Esophagus squamous epithelium (tissue), 5 donors: ENCODE data around the gene STARD13. TPM values are rescaled to one million over a fixed set of nuclear protein-coding genes. Genes with fewer than 3 reads are reported as not detected.

Source experiments
- DNase-seq: peaks from one replicate; lab custom pipeline; 2025; lab: John Stamatoyannopoulos, UW
- H3K27ac ChIP-seq, 4 donors: fragments of 200-600 bp; sonication (generic); one replicate each; pipeline ENCODE4 v1.5.1; 2016 to 2019; ENCODE audit warnings: mild to moderate bottlenecking in 1 of 4
- H3K27me3 ChIP-seq, 4 donors: fragments of 200-600 bp; sonication (generic); 1 replicate in 3 of 4; 2 replicates in 1 of 4; pipeline versions ENCODE4 v1.5.1 to v1.6.0; 2017 to 2021; ENCODE audit warnings: antibody characterized with exemption in 1 of 4
- H3K36me3 ChIP-seq, 3 donors: fragments of 200-600 bp; sonication (generic); one replicate each; pipeline ENCODE4 v1.5.1; 2016 to 2019
- H3K4me1 ChIP-seq, 3 donors: fragments of 200-600 bp; sonication (generic); one replicate each; pipeline ENCODE4 v1.5.1; 2017 to 2019
- H3K4me3 ChIP-seq, 4 donors: fragments of 200-600 bp; sonication (generic); 1 replicate in 3 of 4; 2 replicates in 1 of 4; pipeline ENCODE4 v1.5.1; 2016 to 2019; ENCODE audit warnings: mild to moderate bottlenecking in 2 of 4, moderate library complexity in 1 of 4
- H3K9me3 ChIP-seq, 3 donors: fragments of 200-600 bp; sonication (generic); one replicate each; pipeline ENCODE4 v1.5.1; 2016 to 2019
- CTCF ChIP-seq, 6 experiments: fragments of 450-650 bp in 4 of 6; fragments of 200-600 bp in 2 of 6; sonication (generic) in 2 of 6; IDR thresholded peaks; one replicate each; pipeline ENCODE4 v1.5.1; 2016 to 2019; ENCODE audit warnings: antibody characterized with exemption in 6 of 6, mild to moderate bottlenecking in 4 of 6, moderate library complexity in 4 of 6
- POLR2A ChIP-seq, 4 donors: fragments of 450-650 bp; IDR thresholded peaks; one replicate each; pipeline ENCODE4 v1.6.1; 2017; ENCODE audit warnings: antibody characterized with exemption in 4 of 4, mild to moderate bottlenecking in 4 of 4, moderate library complexity in 3 of 4
- WGBS, 2 donors: methylation state at CpG; one replicate each; pipeline ENCODE4 v1.1.5; 2018; 5-methylcytosine and 5-hydroxymethylcytosine counted together
- intact Hi-C: fragments of 100-400 bp; cut with DNase I; formaldehyde crosslinking; loops from one replicate; pipeline ENCODE4 v1.15.0; 2022
- total RNA-seq, 4 donors: library from RNA; depleted of rRNA; stranded (reverse); fragments of >200 nt; gene quantifications; one replicate each; pipeline ENCODE4 v1.1.0, GENCODE V29; 2016
- donor health status: DM: yes; HTN: yes; CAD: no.

The STARD13 gene
- total RNA-seq, 4 donors from 2014 or later: 1.3 to 18.7 (median 4.4) TPM

GRCh38 chr13:33135097-33135496, 150.5 kb downstream of the STARD13 start:
- intact Hi-C loops: no loop called here
- Histone ChIP-seq H3K27ac (no peak overlapping the region), H3K27me3 (no peaks in the 10 kb centered on the region), H3K4me1 (peaks cover 0 to 28% (median 0%) of the 10 kb centered on the region in 3 donors), H3K9me3 (no peaks in the 10 kb centered on the region), H3K4me3 (no peak overlapping the region), H3K36me3 (peaks cover 0 to 7% (median 0%) of the 10 kb centered on the region in 3 donors)
- no peak for DNase-seq
- 89 to 92% methylated on average over 1 of the region's 1 CpG for WGBS, 2 donors
- TF ChIP-seq CTCF (IDR thresholded peaks at IDR 0.05): no peak
- TF ChIP-seq POLR2A (IDR thresholded peaks at IDR 0.05): no peak

GRCh38 chr13:33134213-33134612, 151.3 kb downstream of the STARD13 start:
- no peak for TF ChIP-seq CTCF (IDR thresholded peaks at IDR 0.05)
- TF ChIP-seq POLR2A (IDR thresholded peaks at IDR 0.05): no peak
- peaks cover 0 to 19% (median 0%) of the 10 kb centered on the region in 3 donors for H3K4me1 ChIP-seq

GRCh38 chr13:33132644-33133440, 152.7 kb downstream of the STARD13 start:
- intact Hi-C loops: no loop called here
- WGBS, 2 donors: 50 to 59% methylated on average over 1 of the region's 1 CpG

More at GRCh38 chr13:33134213-33134612, 151.3 kb downstream of the STARD13 start:
- no peak for DNase-seq
- Histone ChIP-seq H3K27ac (peak overlapping the region in 1 of 4 donors; percentile 11), H3K4me3 (no peak overlapping the region), H3K36me3 (peaks cover 0 to 16% (median 4%) of the 10 kb centered on the region in 3 donors), H3K9me3 (no peaks in the 10 kb centered on the region), H3K27me3 (no peaks in the 10 kb centered on the region)
- intact Hi-C loops: no loop called here
- 58 to 66% methylated on average over 3 of the region's 3 CpGs for WGBS, 2 donors

GRCh38 chr13:33129886-33130285, 155.7 kb downstream of the STARD13 start:
- intact Hi-C loops: no loop called here
- no peak for TF ChIP-seq POLR2A (IDR thresholded peaks at IDR 0.05)
- TF ChIP-seq CTCF (IDR thresholded peaks at IDR 0.05): no peak
- H3K27me3 ChIP-seq: no peaks in the 10 kb centered on the region
- peaks cover 6 to 40% (median 15%) of the 10 kb centered on the region in 3 donors for H3K4me1 ChIP-seq
- WGBS, 2 donors: 93 to 100% methylated on average over 2 to 12 of the region's 20 CpGs
- H3K4me3 ChIP-seq: no peak overlapping the region
- H3K9me3 ChIP-seq: no peaks in the 10 kb centered on the region
- H3K27ac ChIP-seq: no peak overlapping the region
- H3K36me3 ChIP-seq: peaks cover 0 to 16% (median 4%) of the 10 kb centered on the region in 3 donors
- no peak for DNase-seq

More at GRCh38 chr13:33132644-33133440, 152.7 kb downstream of the STARD13 start:
- no peaks in the 10 kb centered on the region for H3K27me3 ChIP-seq
- peaks cover 0 to 21% (median 4%) of the 10 kb centered on the region in 3 donors for H3K36me3 ChIP-seq
- TF ChIP-seq CTCF (IDR thresholded peaks at IDR 0.05) (no peak), POLR2A (IDR thresholded peaks at IDR 0.05) (no peak)
- peak overlapping the region in 2 of 4 donors; percentile 19 to 57 for H3K27ac ChIP-seq
- peaks cover 0 to 11% (median 0%) of the 10 kb centered on the region in 3 donors for H3K4me1 ChIP-seq
- DNase-seq: no peak
- no peak overlapping the region for H3K4me3 ChIP-seq
- H3K9me3 ChIP-seq: no peaks in the 10 kb centered on the region
